Body of pancreas (tissue), 4 donors: ENCODE data around the gene WIPF3. TPM values are rescaled to one million over a fixed set of nuclear protein-coding genes. Genes with fewer than 3 reads are reported as not detected.
A peak's percentile ranks its signal among the peaks of the same experiment; 100 is the strongest.

Experiments
- ATAC-seq: fragments of 150-250 bp; one replicate; pipeline ENCODE4 v1.9.1; 2016
- DNase-seq, 4 donors: peaks; one replicate each; pipeline ENCODE4 v3.0.0-alpha.2; 2019
- H3K27ac ChIP-seq, 4 donors: fragments of 200-600 bp; sonication (generic); 1 replicate in 3 of 4; 2 replicates in 1 of 4; pipeline versions ENCODE4 v1.5.1 to v1.6.1; 2016 to 2019; ENCODE audit warnings: mild to moderate bottlenecking in 1 of 4, mixed read lengths in 1 of 4, moderate library complexity in 1 of 4
- H3K27me3 ChIP-seq, 2 donors: fragments of 200-600 bp; sonication (generic); one replicate each; pipeline ENCODE4 v1.6.0; 2016; ENCODE audit warnings: mild to moderate bottlenecking in 1 of 2
- H3K36me3 ChIP-seq, 2 donors: fragments of 200-600 bp; sonication (generic); replicated peaks in 1 of 2; 2 replicates each; pipeline ENCODE4 v1.5.1; 2016; ENCODE audit warnings: low read depth in 2 of 2; ENCODE audit not compliant: insufficient read depth in 1 of 2
- H3K4me1 ChIP-seq: fragments of 200-600 bp; sonication (generic); one replicate; pipeline ENCODE4 v1.6.0; 2016
- H3K4me3 ChIP-seq, 2 donors: fragments of 200-600 bp; sonication (generic); 1 replicate in 1 of 2; 2 replicates in 1 of 2; pipeline ENCODE4 v1.5.1; 2016 to 2019
- H3K9me3 ChIP-seq, 3 donors: fragments of 200-600 bp; sonication (generic); 1 replicate in 2 of 3; 2 replicates in 1 of 3; pipeline ENCODE4 v1.5.1; 2016
- POLR2A ChIP-seq, 3 donors: fragments of 450-650 bp; IDR thresholded peaks; one replicate each; pipeline ENCODE4 v1.6.1; 2016; ENCODE audit warnings: antibody characterized with exemption in 3 of 3, mild to moderate bottlenecking in 2 of 3
- WGBS, 2 donors: methylation state at CpG; one replicate each; pipeline ENCODE4 v1.1.5; 2017; 5-methylcytosine and 5-hydroxymethylcytosine counted together
- intact Hi-C: fragments of 100-400 bp; cut with DNase I; formaldehyde crosslinking; loops from one replicate; pipeline ENCODE4 v1.15.1; 2023
- total RNA-seq, 2 donors: library from RNA; depleted of rRNA; stranded (reverse); fragments of >200 nt; gene quantifications; one replicate each; pipeline ENCODE4 v1.1.0, GENCODE V29; 2016
- TF ChIP-seq, protein P1 (sequence below), 7 experiments: fragments of 450-650 bp in 4 of 7; fragments of 200-600 bp in 3 of 7; sonication (generic) in 3 of 7; IDR thresholded peaks; one replicate each; pipeline ENCODE4 v1.5.1; 2016 to 2019; ENCODE audit warnings: antibody characterized with exemption in 7 of 7

Gene WIPF3
- total RNA-seq, 2 donors from 2014 or later, result 0.33 to 1.0 TPM

GRCh38 chr7:29847916-29848315 is 41.6 kb downstream of the WIPF3 start:
- no peaks in the 10 kb centered on the region for H3K9me3 ChIP-seq
- no peak overlapping the region for H3K27ac ChIP-seq
- TF ChIP-seq, protein P1, sequence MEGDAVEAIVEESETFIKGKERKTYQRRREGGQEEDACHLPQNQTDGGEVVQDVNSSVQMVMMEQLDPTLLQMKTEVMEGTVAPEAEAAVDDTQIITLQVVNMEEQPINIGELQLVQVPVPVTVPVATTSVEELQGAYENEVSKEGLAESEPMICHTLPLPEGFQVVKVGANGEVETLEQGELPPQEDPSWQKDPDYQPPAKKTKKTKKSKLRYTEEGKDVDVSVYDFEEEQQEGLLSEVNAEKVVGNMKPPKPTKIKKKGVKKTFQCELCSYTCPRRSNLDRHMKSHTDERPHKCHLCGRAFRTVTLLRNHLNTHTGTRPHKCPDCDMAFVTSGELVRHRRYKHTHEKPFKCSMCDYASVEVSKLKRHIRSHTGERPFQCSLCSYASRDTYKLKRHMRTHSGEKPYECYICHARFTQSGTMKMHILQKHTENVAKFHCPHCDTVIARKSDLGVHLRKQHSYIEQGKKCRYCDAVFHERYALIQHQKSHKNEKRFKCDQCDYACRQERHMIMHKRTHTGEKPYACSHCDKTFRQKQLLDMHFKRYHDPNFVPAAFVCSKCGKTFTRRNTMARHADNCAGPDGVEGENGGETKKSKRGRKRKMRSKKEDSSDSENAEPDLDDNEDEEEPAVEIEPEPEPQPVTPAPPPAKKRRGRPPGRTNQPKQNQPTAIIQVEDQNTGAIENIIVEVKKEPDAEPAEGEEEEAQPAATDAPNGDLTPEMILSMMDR (IDR thresholded peaks at IDR 0.05), result no peak
- no peak for TF ChIP-seq POLR2A (IDR thresholded peaks at IDR 0.05)
- intact Hi-C loops, result no loop called here
- H3K36me3 ChIP-seq, result no peaks in the 10 kb centered on the region
- DNase-seq (no peak), ATAC-seq (no peak)
- H3K4me3 ChIP-seq, result no peak overlapping the region
- peaks cover 14% of the 10 kb centered on the region for H3K4me1 ChIP-seq
- WGBS, 2 donors, result 75 to 81% methylated on average over 3 of the region's 3 CpGs
- H3K27me3 ChIP-seq, result no peaks in the 10 kb centered on the region

DNA sequence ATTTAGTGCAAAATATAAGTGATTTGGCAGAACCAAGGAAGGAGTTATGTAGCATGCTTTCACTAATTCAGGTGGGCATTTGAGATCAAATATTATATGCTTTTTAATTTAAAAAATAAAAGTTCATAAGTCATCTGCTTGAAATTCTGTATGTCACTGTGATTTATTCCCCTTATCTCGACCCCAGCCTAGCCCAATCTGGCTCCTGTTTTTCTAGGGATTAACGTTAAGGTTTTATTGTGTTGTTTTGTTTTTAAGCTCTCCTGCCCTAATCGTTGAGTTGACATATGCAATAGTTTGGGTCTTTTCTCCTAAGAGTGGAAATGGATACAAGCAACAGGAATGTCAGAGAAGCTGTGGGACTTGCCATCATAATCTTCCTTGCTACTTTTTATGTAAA is 42.6 kb downstream of the WIPF3 start:
- intact Hi-C loops, result no loop called here
- WGBS, 2 donors, result 54 to 55% methylated on average over 3 of the region's 3 CpGs
- Histone ChIP-seq H3K36me3 (no peaks in the 10 kb centered on the region), H3K27me3 (no peaks in the 10 kb centered on the region), H3K27ac (no peak overlapping the region), H3K4me1 (peaks cover 19% of the 10 kb centered on the region), H3K9me3 (no peaks in the 10 kb centered on the region), H3K4me3 (no peak overlapping the region)
- DNase-seq, result no peak
- ATAC-seq, result no peak
- TF ChIP-seq, protein P1 (IDR thresholded peaks at IDR 0.05), result no peak
- no peak for TF ChIP-seq POLR2A (IDR thresholded peaks at IDR 0.05)

DNA sequence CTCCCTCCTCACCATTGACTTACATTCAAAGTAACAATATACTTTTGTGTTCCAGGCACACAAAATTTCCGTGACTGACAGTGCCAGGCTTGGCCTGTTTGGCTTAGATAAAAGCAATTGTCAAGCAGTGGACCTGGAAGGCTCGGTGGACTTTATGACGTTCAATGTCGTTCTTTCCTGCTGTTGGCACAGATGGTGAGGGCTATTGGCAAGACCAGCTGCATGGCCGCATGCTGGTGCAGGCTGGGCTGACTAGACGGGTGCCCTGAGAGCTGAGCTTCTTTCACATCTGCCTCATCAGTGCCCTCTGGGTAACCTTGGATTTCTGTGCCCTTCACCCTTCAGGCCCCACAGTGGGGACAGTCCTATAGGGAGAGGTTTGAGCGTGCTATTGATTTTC is 45.2 kb downstream of the WIPF3 start:
- 32 to 35% methylated on average over 7 of the region's 7 CpGs for WGBS, 2 donors
- DNase-seq, result peak; percentile 59 to 86 (median 74)
- ATAC-seq, result peak; percentile 81
- Histone ChIP-seq H3K4me1 (peaks cover 19% of the 10 kb centered on the region), H3K27me3 (no peaks in the 10 kb centered on the region), H3K4me3 (no peak overlapping the region), H3K9me3 (no peaks in the 10 kb centered on the region), H3K27ac (peak overlapping the region in 2 of 4 donors; percentile 13 to 51), H3K36me3 (no peaks in the 10 kb centered on the region)
- peak in 1 of 3 donors; percentile 15 for TF ChIP-seq POLR2A (IDR thresholded peaks at IDR 0.05)
- TF ChIP-seq, protein P1 (IDR thresholded peaks at IDR 0.05), result no peak
- intact Hi-C loops, result no loop called here

GRCh38 chr7:29852457-29852856 is 46.1 kb downstream of the WIPF3 start:
- DNase-seq (no peak), ATAC-seq (no peak)
- H3K4me3 ChIP-seq, result no peak overlapping the region
- TF ChIP-seq POLR2A (IDR thresholded peaks at IDR 0.05), result no peak
- H3K36me3 ChIP-seq, result no peaks in the 10 kb centered on the region
- H3K9me3 ChIP-seq, result no peaks in the 10 kb centered on the region
- intact Hi-C loops, result no loop called here
- peaks cover 19% of the 10 kb centered on the region for H3K4me1 ChIP-seq
- no peaks in the 10 kb centered on the region for H3K27me3 ChIP-seq
- 88 to 94% methylated on average over 1 of the region's 1 CpG for WGBS, 2 donors
- no peak overlapping the region for H3K27ac ChIP-seq

DNA sequence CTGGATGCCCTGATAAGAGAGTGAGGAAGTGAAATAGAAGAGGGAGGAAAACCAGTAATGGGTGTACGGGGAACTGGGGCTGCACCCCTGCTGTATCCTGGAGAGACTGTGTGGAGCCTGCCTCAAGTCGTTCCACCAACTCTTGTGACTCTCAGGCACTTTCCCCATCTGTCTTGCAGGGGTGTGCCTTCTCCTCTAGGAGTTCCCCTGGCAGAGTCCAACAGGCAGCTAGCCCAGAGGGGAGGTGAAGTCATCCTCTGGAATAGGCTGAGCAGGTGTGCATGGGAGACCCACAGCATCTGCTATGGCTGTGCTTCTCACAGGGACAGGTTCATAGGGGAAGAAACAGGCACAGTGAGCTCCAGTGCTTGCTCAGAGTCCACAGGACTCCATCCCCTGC is 46.8 kb downstream of the WIPF3 start:
- Histone ChIP-seq H3K27ac (no peak overlapping the region), H3K36me3 (no peaks in the 10 kb centered on the region), H3K4me3 (no peak overlapping the region), H3K9me3 (no peaks in the 10 kb centered on the region), H3K4me1 (peaks cover 19% of the 10 kb centered on the region), H3K27me3 (no peaks in the 10 kb centered on the region)
- intact Hi-C loops, result no loop called here
- TF ChIP-seq, protein P1 (IDR thresholded peaks at IDR 0.05), result no peak
- no peak for TF ChIP-seq POLR2A (IDR thresholded peaks at IDR 0.05)
- 76 to 88% methylated on average over 2 of the region's 2 CpGs for WGBS, 2 donors
- peak; percentile 31 for ATAC-seq
- DNase-seq, result peak in 3 of 4 donors; percentile 23 to 62 (median 52)
